GM21786 (cell line): Measurements from ENCODE around the gene ACOX3.
"Not testable (repeated sequence)": the region's sequence is repeated elsewhere in the genome, so short reads cannot be mapped to it uniquely, and the experiment has no call there.

Source experiments
- ATAC-seq: cut with Tn5 transposase; IDR thresholded peaks from one replicate; pipeline ENCODE4 v1.9.1; 2021; ENCODE audit not compliant: unreplicated experiment

Gene ACOX3

GRCh38 chr4:8440492-8441311 lies at the start of gene ACOX3, which contains the start of gene TRMT44:
TSS of gene ACOX3 (minus strand) at chr4:8440723. CDS start at chr4:8416521, 24,202 bp downstream.
TSS of gene TRMT44 (plus strand) at chr4:8440777. CDS start at chr4:8440823, 46 bp downstream.
- peak; percentile 80 for ATAC-seq

DNA sequence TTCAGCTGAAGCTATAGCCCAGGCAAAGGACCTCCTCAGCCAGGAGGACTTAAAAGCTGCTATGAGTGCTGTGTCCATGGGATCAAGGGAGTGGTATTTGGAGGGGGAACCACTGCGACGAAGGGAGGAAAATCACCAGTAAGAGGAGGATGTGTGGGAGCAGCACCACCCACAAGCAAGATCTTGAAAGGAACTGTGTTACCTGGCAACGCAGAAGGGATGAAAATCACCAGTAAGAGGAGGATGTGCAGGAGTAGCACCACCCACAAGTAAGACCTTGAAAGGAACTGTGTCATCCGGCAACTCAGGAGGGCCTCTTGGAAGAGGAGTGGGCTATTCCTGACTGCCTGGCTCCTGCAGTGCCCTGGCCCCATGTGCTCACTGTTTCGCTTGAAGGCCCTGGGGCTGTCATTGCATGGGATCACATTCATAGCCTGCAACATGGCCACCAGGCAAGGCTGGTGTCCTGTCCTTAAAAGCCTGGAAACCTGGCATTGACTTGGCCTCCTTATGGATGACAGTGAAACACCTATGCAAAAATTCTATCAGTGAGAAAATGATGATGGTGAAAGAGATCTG lies 48.4 kb upstream of the ACOX3 start:
- ATAC-seq: no peak

GRCh38 chr4:8486643-8487042 lies 46.1 kb upstream of the ACOX3 start:
- ATAC-seq: not testable (repeated sequence)

GRCh38 chr4:8480221-8480620 lies 39.7 kb upstream of the ACOX3 start:
- no peak for ATAC-seq

- no peak for ATAC-seq
Observed at GRCh38 chr4:8478801-8479744, 38.5 kb upstream of the ACOX3 start.

DNA sequence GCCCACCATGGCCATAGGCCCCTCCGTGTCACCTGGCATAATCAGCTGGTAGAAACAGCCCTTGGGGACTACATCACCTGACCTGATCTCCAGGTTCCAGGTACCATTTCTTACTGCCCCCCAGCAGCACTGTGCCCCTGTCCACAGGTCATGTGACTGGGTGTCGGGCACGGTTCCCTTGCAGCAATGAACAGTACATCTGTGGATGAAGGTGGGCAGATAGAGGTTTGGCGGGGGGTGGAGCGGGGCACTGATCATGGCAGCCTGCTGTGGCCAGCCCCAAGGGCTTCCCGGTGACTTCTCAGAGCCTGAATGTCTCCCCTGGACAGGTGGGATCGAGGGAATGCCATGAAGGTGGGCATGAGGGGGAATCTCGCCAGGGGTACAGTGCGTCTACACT lies 37.8 kb upstream of the ACOX3 start:
- ATAC-seq: no peak

DNA sequence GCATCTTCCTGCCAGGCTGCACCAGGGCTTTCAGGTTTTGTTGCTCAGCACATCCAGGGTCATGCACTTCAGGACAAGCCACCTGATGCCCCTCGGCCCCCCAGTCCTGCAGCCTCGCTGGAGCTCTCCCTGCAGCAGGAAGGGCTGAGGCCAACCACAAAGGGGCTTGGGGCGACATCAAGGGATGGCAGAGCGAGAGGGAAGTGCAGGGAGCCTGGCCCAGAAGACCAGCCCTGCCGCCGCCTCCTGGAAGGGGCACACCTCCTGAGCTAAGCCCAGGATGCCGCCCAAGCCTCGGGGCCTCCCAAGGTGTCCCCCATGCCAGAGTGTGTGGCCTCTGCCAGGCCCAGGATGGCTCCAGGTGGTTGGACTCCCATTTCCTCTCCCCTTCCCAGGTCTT lies 37.2 kb upstream of the ACOX3 start:
- no peak for ATAC-seq

DNA sequence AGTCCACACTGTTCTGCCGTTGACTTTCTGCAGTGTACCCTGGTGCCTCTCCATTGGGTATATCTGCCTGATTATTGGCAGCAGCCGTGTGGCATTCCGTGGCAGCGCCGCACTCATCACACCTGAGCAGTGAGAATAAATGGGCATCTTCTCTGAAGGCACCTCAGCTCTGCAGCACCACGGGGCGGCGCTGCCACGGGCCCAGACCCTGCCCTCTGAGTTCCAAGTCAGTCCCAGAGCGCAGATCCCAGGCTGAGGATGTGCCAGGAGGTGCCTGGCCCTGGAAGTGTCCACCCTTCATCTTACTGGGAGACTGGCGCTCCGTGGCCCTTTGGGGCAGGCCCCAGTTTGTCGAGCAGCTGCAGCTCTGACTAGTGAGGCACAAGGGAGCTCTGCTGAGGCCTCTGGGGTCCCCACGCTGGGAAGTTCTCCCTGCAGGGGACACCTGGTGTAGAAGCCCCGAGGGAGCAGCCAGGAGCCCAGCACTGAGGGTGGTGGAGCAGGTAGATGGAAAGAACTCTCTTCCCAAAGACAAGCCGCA lies 36.6 kb upstream of the ACOX3 start:
- no peak for ATAC-seq

- no peak for ATAC-seq
Observed at GRCh38 chr4:8475751-8476575, 35.4 kb upstream of the ACOX3 start.

GRCh38 chr4:8474856-8475255 lies 34.3 kb upstream of the ACOX3 start:
- ATAC-seq: no peak

DNA sequence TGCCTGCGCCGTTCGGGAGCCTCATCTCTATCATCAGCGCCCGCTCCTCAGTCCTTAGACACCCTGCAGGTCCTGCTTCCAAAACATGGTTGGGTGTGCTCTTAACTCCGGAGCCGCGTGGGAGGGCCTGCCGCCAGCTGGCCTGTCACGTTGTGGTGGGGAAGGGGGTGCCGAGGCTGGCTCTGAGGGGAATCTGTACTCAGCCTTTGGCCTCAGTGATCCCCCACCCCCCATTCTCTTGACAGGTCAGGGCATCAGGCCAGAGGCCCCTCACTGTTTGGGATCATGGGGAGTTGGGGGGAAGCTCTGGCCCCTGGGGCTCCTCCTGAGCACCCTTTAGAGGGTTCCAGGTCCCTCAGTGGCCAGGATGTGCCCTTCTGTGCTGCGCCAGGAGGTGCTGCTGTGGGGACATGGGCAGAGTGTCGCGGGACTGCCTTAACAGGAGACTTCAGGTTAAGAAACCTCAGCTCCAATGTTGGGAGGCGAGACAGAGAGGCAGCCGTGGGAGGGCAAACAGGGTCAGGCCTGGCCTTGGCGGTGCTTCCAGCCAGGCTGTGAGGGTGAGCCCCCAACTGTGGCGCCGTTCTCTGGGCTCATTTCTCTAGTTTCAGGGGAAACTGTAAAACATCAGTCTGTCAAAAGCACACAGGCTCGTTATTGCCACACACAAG lies 33.5 kb upstream of the ACOX3 start:
- ATAC-seq: no peak

DNA sequence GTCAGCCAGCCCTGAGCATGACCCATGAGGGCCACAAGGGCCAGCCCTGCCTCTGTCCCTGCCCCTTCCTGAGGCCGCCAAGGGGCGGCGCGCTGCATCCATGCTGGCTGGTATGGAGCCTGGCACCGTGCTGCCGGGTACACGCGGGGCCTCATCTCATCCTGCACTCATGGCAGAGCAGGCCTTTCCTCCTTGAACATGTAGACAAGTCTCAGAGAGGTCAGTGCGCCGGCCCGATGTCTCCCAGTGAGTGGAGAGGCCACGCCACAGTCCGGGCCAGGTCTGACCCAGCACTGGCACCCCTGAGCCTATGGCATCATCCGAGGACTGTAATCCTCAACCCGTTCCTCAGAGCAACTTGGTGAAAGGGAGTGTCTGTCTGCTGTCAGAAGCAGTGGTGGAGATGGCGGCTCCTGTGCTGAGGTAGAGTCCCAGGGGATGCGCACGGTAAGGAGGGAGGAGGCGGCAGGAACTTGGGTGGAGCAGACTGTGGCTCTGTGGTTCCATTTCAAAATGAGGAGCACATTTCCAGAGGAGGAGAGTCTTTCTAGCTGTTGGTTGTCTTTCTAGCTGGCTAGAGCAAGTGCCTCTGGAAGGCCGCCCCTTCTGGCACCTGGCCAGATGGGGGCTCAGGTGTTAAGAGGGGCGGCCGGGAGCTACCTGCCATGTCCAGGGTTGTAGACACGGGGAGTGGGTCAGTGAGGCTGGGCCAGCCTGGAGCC lies 32.8 kb upstream of the ACOX3 start:
- ATAC-seq: no peak

GRCh38 chr4:8472689-8473197 lies 32.2 kb upstream of the ACOX3 start:
- ATAC-seq: no peak

DNA sequence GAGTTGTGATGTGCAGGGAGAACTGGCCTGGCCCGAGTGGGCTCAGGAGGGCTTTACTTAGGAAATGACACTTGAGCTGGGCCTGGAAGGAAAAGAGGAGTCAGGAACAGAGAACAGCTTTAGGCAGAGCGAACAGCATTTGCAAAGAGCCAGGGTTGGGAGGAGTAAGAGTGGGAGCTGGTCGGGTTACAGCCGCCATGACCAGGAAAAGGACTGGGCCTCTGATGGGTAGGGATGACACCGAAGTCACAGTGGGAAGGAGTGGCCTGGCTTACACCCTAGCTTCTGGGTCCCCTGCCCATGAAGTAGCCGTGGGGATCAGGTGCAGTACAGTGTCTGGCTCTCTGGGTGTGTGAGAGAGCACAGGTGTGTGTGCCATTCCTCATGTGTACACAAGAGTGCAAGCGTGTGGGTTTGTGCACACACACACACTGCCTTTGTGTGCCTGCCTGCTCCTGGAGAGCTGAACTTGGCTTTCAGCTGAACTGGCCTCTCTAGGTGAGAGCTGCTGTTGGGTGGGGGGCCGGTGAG lies 31.7 kb upstream of the ACOX3 start:
- no peak for ATAC-seq

DNA sequence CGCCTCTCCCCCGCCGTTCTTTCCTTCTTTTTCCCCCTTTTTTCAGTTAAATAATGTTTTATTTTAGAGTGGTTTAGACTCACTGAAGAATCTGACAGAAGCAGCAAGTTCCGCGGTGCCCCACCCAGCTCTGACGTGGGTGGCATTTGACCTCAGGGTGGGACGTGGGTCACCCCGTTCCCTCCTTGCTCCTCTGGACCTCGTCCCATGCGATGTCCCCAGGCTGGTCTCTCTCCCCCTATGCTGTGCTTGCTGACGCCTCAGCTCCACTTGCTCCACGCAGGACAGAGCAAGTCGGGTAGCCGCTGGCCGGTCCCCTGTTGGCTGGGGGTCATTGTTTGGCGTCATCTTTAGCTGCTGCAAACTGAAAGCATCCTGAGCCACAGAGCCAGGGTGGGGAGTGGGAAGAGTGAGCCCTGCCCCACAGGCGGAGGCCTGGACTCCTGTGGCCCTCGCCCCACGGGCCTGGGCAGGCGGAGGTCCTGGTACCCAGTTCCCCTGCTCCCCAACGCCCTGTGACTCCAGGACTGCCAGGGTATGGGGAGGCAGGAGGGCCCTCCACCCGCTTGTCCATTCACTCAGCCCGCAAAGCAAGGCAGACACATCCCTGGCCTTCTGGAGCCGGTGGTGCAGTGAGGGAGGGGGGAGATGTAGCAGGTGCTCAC lies 30.8 kb upstream of the ACOX3 start:
- no peak for ATAC-seq

- ATAC-seq: no peak
Observed at GRCh38 chr4:8470451-8471024, 30.0 kb upstream of the ACOX3 start.

GRCh38 chr4:8469550-8469949 lies 29.0 kb upstream of the ACOX3 start:
- no peak for ATAC-seq
